Gastrocnemius medialis (tissue), 4 donors: ENCODE measurements around the gene IPCEF1. TPM values are rescaled to one million over a fixed set of nuclear protein-coding genes. Genes with fewer than 3 reads are reported as not detected.
"Not testable (repeated sequence)": the region's sequence is repeated elsewhere in the genome, so short reads cannot be mapped to it uniquely, and the experiment has no call there.

ENCODE experiments used
- ATAC-seq, 2 donors: fragments of 150-250 bp; one replicate each; pipeline ENCODE4 v1.9.1; 2016
- DNase-seq, 2 donors: peaks; one replicate each; pipeline ENCODE4 v3.0.0-alpha.2; 2019
- H3K27ac ChIP-seq, 4 donors: fragments of 200-600 bp; sonication (generic); 1 replicate in 1 of 4; 2 replicates in 3 of 4; pipeline ENCODE4 v1.5.1; 2016 to 2018; ENCODE audit warnings: mild to moderate bottlenecking in 2 of 4, moderate library complexity in 1 of 4
- H3K27me3 ChIP-seq, 3 donors: fragments of 200-600 bp; sonication (generic) in 2 of 3; 1 replicate in 1 of 3; 2 replicates in 2 of 3; pipeline versions ENCODE4 v1.5.1 to v1.6.0; 2016 to 2019; ENCODE audit warnings: mild to moderate bottlenecking in 1 of 3, moderate library complexity in 1 of 3
- H3K36me3 ChIP-seq, 2 donors: fragments of 200-600 bp; sonication (generic) in 1 of 2; one replicate each; pipeline ENCODE4 v1.5.1; 2017 to 2018
- H3K4me1 ChIP-seq, 2 donors: fragments of 200-600 bp; sonication (generic) in 1 of 2; one replicate each; pipeline ENCODE4 v1.5.1; 2016 to 2017; ENCODE audit warnings: mild to moderate bottlenecking in 2 of 2
- H3K4me3 ChIP-seq, 4 donors: fragments of 200-600 bp; sonication (generic) in 3 of 4; 1 replicate in 1 of 4; 2 replicates in 3 of 4; pipeline ENCODE4 v1.5.1; 2016 to 2019; ENCODE audit warnings: mild to moderate bottlenecking in 2 of 4
- H3K9me3 ChIP-seq, 3 donors: fragments of 200-600 bp; sonication (generic) in 2 of 3; 1 replicate in 1 of 3; 2 replicates in 2 of 3; pipeline ENCODE4 v1.5.1; 2016 to 2019
- POLR2A ChIP-seq, 2 donors: fragments of 450-650 bp; IDR thresholded peaks; one replicate each; pipeline ENCODE4 v1.6.1; 2017; ENCODE audit warnings: antibody characterized with exemption in 2 of 2, mild to moderate bottlenecking in 2 of 2, moderate library complexity in 2 of 2
- in situ Hi-C, 4 donors: fragments of 200-750 bp; cut with MboI; loops; one replicate each; pipeline versions ENCODE4 v1.15.0 to v1.8.0; 2017; ENCODE audit warnings: low sequenced_read_pairs in 4 of 4
- intact Hi-C: fragments of 100-400 bp; cut with DNase I; formaldehyde crosslinking; loops from one replicate; pipeline ENCODE4 v1.15.1; 2023; ENCODE audit warnings: low total_unique reads
- total RNA-seq, 4 donors: library from RNA; depleted of rRNA; stranded (reverse); fragments of >200 nt; gene quantifications; one replicate each; pipeline versions ENCODE4 v1.1.0 to v1.2.3, GENCODE V29; 2016
- TF ChIP-seq, protein P1 (sequence below), 5 experiments: fragments of 450-650 bp in 3 of 5; fragments of 200-600 bp in 2 of 5; sonication (generic) in 2 of 5; IDR thresholded peaks in 4 of 5; conservative IDR thresholded peaks in 1 of 5; 1 replicate in 4 of 5; 2 replicates in 1 of 5; pipeline ENCODE4 v1.5.1; 2016 to 2019; ENCODE audit warnings: antibody characterized with exemption in 5 of 5, mild to moderate bottlenecking in 3 of 5, moderate library complexity in 3 of 5

Gene IPCEF1
- total RNA-seq, 4 donors from 2014 or later: 0.24 to 0.85 TPM; not detected in 2

DNA sequence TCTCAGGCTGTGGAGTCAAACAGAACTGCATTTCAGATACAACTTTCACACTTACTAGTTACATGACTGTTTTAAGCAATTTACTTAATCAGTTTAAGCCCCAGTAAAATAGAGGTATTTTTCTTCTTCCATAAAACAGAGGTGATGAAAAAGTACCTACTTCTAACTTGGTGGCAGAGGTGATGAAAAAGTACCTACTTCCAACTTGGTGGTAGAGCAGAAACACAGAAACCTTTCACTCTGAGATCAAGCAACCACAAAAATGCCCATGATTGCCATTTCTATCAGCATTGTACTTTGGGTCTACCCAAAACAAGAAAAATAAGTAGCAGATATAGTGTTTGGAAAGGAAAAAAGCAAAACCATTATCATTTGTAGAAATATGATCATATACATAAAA lies 168.9 kb downstream of the IPCEF1 start:
- H3K4me1 ChIP-seq: no peaks in the 10 kb centered on the region
- intact Hi-C loops: no loop called here
- H3K9me3 ChIP-seq: no peaks in the 10 kb centered on the region
- TF ChIP-seq, protein P1, sequence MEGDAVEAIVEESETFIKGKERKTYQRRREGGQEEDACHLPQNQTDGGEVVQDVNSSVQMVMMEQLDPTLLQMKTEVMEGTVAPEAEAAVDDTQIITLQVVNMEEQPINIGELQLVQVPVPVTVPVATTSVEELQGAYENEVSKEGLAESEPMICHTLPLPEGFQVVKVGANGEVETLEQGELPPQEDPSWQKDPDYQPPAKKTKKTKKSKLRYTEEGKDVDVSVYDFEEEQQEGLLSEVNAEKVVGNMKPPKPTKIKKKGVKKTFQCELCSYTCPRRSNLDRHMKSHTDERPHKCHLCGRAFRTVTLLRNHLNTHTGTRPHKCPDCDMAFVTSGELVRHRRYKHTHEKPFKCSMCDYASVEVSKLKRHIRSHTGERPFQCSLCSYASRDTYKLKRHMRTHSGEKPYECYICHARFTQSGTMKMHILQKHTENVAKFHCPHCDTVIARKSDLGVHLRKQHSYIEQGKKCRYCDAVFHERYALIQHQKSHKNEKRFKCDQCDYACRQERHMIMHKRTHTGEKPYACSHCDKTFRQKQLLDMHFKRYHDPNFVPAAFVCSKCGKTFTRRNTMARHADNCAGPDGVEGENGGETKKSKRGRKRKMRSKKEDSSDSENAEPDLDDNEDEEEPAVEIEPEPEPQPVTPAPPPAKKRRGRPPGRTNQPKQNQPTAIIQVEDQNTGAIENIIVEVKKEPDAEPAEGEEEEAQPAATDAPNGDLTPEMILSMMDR (IDR thresholded peaks at IDR 0.05 in 4 of 5, conservative IDR thresholded peaks at IDR 0.05 in 1 of 5): no peak
- TF ChIP-seq POLR2A (IDR thresholded peaks at IDR 0.05): no peak
- DNase-seq (no peak), ATAC-seq (no peak)
- H3K27me3 ChIP-seq: no peaks in the 10 kb centered on the region
- H3K36me3 ChIP-seq: no peaks in the 10 kb centered on the region
- in situ Hi-C loops: no loop called here
- H3K4me3 ChIP-seq: no peak overlapping the region
- no peak overlapping the region for H3K27ac ChIP-seq

DNA sequence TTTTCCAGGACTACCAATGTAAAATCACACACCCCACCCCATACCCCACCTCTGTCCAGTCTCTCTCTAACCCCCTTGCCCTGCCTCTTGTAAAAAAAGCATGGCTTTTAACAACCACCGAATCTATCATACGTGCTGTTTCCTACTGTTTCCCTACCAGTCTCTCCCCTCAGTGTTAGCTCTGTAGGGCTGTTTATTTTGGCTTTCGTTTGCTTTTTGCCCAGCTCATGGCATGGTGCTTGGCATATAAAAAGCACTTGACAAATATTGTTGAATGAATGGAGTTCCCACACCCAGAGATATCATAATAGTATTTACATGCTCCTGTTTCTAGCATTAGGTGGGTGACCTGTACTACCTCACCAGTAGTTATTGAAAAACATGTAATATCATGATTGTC lies 169.4 kb downstream of the IPCEF1 start:
- in situ Hi-C loops: no loop called here
- Histone ChIP-seq H3K4me1 (no peaks in the 10 kb centered on the region), H3K4me3 (no peak overlapping the region), H3K9me3 (no peaks in the 10 kb centered on the region), H3K27ac (no peak overlapping the region), H3K36me3 (no peaks in the 10 kb centered on the region), H3K27me3 (no peaks in the 10 kb centered on the region)
- intact Hi-C loops: no loop called here
- TF ChIP-seq, protein P1 (IDR thresholded peaks at IDR 0.05 in 4 of 5, conservative IDR thresholded peaks at IDR 0.05 in 1 of 5): no peak
- no peak for TF ChIP-seq POLR2A (IDR thresholded peaks at IDR 0.05)
- DNase-seq (no peak), ATAC-seq (no peak)

DNA sequence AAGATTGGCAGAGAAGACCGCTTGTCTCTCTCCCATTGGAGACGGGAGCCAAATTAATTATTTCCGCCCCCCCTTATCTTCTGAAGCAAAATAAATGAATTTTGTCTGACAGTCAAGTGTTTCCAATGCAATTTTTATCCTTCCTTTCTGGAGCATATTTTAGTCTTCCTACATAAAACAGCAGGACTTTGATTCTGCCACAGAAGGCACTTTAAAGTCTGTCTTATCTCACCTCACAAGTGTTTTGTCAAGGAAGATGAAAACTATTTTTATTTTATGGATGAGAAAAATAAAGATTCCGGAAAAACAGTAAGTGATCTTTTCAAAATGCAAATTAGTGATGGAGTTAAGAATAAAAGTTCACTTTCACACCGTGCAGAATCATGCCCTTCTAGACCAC lies 177.2 kb downstream of the IPCEF1 start:
- in situ Hi-C loops (no loop called here), intact Hi-C loops (no loop called here)
- H3K4me3 ChIP-seq: no peak overlapping the region
- H3K27ac ChIP-seq: no peak overlapping the region
- H3K4me1 ChIP-seq: no peaks in the 10 kb centered on the region
- H3K9me3 ChIP-seq: no peaks in the 10 kb centered on the region
- DNase-seq (no peak), ATAC-seq (no peak)
- TF ChIP-seq POLR2A (IDR thresholded peaks at IDR 0.05): no peak
- TF ChIP-seq, protein P1 (IDR thresholded peaks at IDR 0.05 in 4 of 5, conservative IDR thresholded peaks at IDR 0.05 in 1 of 5): no peak
- H3K36me3 ChIP-seq: no peaks in the 10 kb centered on the region
- H3K27me3 ChIP-seq: no peaks in the 10 kb centered on the region

DNA sequence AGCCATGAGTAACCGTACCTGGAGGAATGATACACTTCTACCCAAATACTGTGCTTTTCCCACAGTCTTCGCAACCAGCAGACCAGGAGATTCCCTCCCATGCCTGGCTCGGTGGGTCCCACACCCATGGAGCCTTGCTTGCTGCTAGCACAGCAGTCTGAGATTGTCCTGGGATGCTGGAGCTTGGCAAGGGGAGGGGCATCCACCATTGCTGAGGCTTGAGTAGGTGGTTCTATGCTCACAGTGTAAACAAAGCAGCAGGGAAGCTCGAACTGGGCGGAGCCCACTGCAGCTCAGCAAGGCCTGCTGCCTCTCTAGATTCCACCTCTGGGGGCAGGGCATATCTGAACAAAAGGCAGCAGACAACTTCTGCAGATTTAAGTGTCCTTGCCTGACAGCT lies 184.2 kb downstream of the IPCEF1 start:
- H3K27me3 ChIP-seq, H3K9me3 ChIP-seq, ATAC-seq, intact Hi-C loops, DNase-seq, H3K4me1 ChIP-seq, H3K36me3 ChIP-seq, H3K4me3 ChIP-seq, H3K27ac ChIP-seq: not testable (repeated sequence)
- in situ Hi-C loops: loop anchor here in 1 of 4 donors (25.0 kb wide), 1 partner anchor 240 kb away; no protein-coding TSS in a partner anchor

DNA sequence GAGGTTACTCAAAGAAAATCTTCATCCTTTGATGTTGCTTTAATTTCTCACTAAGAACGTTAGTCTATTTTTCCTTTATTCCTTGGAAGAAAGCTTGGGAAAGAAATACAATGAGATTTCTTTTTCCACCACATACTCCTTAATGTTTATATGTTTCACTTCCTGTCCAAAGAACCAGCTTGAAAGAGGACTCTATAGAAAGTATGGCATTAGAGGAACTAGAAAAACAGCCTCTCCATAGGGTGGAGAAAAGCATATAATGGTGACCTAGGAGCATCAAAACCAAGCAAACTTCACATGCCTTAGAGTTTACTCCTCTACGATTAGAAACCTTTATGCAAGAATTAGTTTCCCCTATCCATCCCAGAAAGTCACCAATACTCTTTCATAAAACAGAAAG lies 186.5 kb downstream of the IPCEF1 start:
- intact Hi-C loops: no loop called here
- in situ Hi-C loops: loop anchor here in 1 of 4 donors (25.0 kb wide), 1 partner anchor 242 kb away; no protein-coding TSS in a partner anchor
- Histone ChIP-seq H3K4me3 (no peak overlapping the region), H3K4me1 (no peaks in the 10 kb centered on the region), H3K27ac (no peak overlapping the region), H3K36me3 (no peaks in the 10 kb centered on the region), H3K27me3 (no peaks in the 10 kb centered on the region), H3K9me3 (no peaks in the 10 kb centered on the region)
- ATAC-seq: no peak
- TF ChIP-seq, protein P1 (IDR thresholded peaks at IDR 0.05 in 4 of 5, conservative IDR thresholded peaks at IDR 0.05 in 1 of 5): no peak
- no peak for TF ChIP-seq POLR2A (IDR thresholded peaks at IDR 0.05)
- DNase-seq: no peak
